NCI-H1417 (cell line): ENCODE data around the gene NFE2.
"Not testable (repeated sequence)": the region's sequence is repeated elsewhere in the genome, so short reads cannot be mapped to it uniquely, and the experiment has no call there.

Source experiments
- DNase-seq, 3 experiments: peaks; one replicate each; lab custom pipeline; 2025; lab: John Stamatoyannopoulos, UW

The NFE2 gene

DNA sequence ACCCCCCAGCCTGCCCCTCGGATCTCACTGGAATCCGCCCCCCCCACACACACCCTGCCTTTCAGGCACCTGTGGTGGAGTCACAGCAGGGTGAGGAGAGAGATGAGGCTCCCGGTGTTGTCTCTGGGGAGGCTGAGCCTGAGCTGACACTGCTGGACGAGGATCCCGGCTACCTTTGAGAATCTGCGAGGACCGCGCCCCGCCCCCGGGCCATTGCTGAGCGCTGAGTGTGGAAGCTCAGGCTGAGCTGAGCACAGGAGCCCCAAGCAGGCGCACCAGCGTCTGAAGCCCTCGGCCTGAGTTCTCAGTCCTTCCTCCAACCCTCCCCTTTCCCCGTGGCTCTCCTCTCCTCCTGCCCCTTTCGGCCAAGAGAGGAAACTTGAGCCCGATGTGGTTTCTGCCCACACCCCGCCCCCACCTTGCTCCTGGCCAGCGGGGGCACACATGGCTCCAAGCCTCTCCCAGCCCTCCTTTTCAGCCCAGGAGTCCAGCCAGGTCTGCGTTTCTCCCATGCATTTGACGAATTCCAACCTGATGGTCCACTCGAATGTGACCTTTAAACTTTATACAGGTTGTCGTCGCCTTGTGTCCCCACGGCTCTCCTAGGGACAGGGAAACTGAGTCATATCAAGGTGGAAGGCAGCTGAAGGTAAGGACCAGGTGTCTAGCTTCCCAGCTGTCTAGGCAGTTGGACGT is at the start of gene NFE2:
NFE2 (minus strand) TSS at position 284 of the 696 bp plus-strand sequence. CDS start 5,767 bp downstream, outside the sequence.
- peak; percentile 74 to 78 (median 74) for DNase-seq

DNA sequence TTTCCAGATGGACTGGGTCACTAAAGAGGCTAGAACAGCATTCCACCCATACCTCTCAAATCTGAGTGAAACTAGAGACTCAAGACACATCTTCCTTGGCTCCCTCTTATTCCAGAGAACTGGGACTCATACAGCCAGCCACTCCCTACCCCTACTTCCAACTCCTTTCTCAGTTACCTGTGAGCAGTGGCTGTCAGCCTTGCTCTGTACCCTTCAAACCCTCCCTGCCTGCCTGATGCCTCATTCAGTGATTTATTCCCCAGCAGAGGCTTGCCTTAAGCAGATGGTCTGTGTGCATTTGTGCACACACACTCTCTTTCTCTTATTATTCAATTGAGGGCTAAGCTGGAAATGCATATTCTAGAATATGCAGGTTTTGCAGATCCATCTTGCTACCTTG is 48.9 kb upstream of the NFE2 start:
- no peak for DNase-seq

DNA sequence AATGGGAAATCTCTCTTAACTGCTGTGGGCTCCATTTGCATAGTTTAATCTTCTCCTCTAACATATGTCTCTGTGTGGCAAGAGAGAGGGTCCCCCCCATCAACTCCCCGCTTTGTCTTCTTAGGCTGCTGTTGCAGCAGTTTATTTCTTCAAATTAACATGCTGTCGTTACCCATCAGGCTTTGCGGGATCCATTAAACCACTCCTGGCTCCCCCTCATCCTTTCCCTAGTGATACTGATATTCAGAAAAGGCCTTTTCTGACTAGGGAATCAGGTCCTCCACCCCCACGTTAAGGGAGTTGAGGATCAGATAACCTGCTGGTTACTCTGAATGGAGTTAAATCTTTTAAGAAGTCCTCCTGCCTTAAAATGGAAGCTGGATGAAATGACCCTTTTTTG is 48.2 kb upstream of the NFE2 start:
- peak in 1 of 3 experiments; percentile 20 for DNase-seq

DNA sequence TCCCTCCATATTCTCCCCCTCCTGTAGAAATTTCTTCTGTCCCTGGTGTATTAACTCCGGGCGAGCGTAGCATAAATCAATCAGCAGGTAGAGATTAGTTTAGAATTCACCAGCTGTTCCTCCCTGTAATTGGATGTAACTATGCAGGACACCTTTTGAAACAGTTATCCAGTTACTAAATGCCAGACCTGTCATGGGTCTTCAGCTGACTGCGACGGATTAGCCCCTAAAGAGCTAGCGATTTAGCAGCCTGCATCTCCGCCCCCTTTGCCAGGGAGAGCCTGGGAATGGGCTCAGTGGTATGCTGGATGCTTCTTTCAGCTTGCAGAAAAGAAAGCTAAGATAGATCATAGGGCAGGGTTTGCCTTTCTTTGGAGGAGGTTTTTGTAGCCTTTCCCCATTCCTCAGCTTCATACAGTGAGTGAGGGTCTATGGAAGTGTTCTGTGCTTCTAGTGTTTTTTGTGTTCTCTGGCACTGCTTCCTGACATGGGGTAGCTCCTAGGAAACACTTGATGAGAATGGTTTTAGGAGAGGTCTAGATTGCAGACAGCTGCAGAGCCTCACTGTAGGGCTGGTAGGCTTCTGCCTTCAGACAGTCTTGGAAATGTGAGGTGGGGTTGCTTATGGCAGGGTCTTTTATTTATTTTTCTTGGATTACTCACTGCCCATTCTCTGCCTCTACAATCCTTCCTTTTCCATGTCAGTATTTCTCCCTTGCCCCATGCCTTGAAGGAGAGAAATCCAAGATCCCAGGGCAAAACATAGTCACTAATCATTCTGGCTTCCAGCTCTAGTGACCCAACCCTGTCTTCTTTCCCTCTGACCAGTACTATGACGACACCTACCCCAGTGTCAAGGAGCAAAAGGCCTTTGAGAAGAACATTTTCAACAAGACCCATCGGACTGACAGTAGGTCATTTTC is 40.8 kb upstream of the NFE2 start:
- peak; percentile 46 to 81 (median 50) for DNase-seq

DNA sequence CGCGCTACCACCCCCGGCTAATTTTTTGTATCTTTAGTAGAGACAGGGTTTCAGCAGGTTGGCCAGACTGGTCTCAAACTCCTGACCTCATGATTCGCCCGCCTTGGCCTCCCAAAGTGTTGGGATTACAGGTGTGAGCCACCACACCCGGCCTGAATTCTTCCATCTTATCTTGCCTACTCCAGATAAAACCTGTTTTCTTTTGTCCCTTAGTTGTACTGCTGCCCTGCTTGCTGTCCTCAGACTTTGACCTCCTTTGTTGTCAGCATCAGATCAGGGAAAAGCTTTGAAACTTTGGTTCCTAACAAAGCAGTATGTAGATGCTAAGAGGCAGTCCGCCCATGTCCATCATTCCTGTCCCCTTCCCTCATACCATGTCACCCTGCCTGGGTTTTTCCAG is 40.0 kb upstream of the NFE2 start:
- no peak for DNase-seq

DNA sequence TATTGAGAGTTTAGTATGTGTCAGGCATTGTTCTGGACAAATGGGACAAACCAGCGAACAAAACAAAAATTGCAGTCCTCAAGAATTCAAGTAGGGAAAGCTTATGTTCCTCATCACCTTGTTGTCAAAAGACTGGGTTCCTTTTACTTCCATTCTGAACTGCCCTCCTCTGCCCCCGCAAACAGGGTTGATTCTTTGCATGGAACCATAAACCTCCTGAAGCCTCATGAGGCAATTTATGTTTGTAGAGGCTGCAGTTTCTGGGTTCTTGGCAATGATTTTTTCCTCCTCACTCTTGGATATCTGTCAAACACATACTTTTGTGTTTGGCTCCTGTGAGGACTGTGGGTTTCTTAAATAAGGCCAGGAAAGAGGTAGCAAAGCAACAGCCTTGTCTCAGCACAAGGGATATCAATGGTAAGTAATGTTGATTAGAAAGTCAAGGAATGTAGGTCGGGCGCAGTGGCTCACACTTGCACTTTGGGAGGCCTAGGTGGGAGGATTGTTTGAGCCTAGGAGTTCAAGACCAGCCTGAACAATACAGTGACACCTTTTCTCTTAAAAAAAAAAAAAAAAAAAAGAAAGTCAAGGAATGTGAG is 38.0 kb upstream of the NFE2 start:
- DNase-seq, result no peak

DNA sequence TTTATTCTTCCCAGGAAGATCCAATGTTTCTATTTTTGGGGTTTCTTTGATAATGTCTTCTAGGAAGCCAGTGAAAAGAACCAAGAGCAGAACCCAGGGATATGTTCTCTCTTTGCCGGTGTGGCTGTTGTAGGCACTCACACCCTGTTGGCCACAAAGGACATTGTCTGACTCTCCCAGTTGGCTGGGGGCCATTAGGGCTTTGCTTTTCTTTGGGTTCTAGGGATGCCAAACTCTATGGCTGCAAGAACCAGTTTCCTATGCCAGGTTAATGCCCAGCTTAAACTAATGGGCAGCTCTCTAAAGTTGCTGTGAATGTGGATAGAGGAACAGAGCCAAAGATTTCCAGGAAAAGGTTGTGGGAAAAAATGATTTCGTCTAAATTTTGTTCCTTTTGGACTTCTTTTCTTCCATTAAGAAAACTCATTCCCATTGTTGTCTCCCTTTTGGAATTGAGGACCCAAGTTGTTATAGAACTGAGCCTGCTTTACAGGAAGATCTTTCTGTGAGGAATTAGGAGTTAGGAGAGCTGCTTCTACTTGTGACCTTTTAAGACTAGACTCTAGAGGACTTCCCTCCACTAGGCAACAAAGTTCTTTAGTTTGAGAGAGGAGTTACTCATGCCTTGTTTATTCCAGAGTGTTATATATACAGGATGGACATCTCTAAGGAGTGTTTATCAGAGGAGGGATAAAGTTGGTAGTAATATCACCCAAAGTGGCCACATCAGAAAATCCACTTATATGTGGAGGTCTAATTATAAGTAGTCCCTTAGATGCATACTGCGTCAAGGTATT is 37.2 kb upstream of the NFE2 start:
- DNase-seq, result no peak

DNA sequence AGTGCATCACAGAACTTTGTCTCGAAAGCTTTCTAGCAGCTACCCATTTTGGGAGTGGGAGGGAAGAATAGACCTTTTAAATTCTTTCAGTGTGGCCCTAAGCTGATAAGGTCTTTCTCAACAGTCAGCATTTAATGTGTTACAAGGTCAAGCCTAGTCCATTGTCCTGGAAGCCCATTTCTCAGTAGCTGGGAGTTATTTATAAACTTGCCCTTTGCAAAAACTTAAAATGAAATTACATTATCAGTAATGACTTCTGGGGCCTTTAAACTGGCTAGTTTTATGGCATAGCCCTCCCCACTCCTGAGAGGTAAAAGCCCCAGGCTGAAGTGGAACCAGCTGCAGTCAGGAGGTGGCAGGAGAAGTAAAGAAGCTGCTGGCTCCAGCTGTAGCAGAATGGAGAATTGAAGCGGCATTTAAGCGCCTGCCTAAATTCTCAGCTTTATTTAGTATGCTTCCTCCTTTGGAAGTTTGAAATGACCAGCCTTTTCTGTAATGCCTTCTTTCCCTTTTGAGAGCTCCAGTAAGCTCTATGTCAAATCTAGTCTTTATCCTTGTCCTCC is 36.5 kb upstream of the NFE2 start:
- DNase-seq, result peak; percentile 40 to 76 (median 71)

DNA sequence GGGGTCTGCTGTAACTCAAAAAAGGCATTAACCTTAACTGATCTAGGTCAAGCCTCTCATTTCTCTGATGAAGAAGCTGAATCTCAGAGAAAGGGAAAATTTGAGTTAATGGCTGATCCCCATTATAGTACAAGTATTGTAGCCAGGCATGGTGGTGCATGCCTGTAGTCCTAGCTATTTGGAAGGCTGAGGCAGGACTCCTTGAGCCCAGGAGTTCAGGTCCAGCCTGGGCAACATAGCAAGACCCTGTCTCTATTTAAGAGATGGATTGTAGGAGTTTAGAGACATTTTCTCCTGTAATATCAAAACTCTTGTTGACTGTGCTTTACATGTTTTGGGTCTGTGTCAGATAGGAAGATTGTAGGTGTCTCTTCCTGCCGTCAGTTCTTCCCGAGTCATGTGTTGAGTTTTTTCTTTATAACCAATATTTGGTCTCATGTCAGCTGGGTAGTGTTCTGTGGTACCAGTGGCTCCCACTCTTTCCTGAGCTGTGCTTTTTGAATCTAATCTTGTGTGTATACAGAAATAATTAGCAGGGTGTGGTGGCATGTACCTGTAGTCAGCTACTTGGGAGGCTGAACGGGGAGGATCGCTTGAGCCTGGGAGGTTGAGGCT is 32.7 kb upstream of the NFE2 start:
- DNase-seq, result no peak

DNA sequence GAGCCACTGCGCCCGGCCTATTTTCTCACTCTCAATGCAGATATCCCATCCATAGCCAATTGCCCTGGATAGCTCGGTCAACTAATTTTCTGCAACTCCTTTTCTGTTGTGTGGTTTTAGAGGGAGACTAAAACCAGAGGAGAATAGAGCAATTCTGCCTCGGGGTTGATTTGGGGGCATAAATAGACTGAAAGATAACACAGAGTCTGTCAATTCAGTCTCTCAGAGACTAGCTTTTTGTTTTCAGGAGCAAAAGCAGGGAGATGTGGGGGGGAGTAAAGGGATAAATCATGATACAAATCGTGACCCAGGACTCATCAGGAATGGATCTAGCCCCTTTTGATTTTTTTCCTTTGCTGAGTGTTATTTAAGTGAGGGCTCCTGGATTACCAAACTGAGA is 30.6 kb upstream of the NFE2 start:
- DNase-seq, result no peak

DNA sequence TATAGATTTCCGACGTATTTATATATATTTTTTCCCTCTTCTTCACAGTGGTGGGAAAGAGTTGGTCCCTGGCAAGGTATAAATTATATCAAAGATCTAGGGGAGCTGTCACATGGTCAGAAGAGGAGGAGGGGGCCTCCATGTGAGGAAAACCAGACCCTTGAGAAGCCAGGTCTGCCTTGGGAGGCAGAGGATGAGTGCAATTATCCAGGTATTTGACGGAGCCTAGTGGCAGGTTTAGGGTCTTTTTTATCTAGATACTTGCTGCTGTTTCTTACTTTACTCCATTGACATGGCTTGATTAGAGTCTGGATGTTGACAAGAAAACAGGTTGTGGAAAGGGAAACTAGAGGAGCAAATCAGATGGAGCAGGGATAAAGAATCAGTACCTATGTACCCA is 29.6 kb upstream of the NFE2 start:
- DNase-seq, result no peak

DNA sequence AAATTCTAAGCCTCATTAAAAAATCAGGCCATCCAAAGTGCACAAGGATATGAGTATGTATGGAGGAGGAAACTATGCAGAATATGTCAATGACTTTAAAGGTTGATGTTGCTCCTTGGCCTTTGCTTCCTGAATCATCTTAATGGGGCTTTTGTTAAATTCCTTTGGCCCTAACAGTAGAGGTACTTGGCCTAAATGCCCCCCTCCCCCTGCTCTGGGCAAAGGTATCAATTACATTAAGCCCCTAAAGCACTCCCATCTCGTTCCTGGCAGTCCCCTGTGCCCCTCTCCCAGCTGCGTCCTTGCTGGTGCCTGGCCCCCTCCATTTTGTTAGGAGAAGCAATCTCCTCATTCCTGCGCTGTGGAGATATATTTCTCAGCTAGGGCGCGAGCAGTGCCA is 28.9 kb upstream of the NFE2 start:
- no peak for DNase-seq

DNA sequence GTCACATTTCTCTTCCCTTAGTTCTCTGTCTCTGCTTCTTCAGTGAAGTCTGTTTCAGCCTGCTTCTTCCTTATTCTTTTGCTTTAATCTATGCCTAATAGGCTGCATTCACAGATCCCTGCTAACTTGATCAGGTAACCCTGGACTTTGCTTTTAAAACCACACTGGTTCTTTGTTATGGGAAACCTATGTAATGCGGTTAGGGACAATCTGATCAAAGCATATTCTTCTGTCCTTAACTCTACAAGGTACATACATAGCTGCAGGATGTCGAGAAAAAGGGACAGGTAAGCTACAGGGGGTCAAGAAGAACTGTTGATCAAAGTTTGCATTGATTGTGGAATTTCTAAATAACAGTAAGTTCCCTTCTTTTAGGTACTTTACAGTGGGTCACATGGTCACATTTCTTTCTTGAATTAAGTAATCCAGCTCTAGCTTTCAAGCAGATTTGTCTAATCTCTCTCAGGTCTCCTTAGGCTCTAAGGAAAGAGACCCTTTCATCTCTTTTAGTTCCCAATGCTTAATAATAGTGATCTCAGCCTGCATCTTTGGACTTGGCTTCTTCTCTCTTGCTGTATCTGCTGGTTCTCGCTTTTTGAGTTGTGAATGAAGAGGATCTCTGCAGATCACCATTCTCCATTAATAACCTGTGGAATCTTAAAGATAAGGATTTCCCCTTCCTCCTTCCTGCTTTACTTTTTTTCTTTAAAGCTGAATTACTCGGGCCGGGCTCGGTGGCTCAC is 28.0 kb upstream of the NFE2 start:
- DNase-seq, result no peak

DNA sequence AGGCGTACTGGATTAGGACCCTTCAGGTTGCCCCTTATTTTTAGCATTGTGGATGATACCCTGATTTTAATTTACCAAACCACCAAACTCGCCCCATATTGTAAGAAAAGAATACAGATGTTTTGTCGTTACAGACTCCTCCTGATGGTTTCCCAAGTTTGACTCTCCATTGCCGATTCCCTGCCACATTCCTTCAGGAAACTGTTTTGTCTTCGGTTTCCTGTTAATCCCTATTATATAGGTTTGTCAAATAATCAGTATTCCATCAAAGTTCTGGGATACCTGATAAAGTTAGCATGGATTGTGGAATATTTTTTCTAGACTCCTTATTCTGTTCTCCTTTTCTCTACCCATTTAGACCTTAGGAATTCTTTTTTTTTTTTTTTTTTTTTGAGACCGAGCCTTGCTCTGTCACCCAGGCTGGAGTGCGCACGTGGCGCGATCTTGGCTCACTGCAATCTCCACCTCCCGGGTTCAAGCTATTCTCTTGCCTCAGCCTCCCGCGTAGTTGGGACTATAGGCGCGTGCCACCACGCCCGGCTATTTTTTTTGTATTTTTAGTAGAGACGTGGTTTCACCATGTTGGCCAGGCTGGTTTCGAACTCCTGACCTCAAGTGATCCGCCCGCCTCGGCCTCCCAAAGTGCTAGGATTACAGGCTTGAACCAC is 24.8 kb upstream of the NFE2 start:
- DNase-seq, result not testable (repeated sequence)

DNA sequence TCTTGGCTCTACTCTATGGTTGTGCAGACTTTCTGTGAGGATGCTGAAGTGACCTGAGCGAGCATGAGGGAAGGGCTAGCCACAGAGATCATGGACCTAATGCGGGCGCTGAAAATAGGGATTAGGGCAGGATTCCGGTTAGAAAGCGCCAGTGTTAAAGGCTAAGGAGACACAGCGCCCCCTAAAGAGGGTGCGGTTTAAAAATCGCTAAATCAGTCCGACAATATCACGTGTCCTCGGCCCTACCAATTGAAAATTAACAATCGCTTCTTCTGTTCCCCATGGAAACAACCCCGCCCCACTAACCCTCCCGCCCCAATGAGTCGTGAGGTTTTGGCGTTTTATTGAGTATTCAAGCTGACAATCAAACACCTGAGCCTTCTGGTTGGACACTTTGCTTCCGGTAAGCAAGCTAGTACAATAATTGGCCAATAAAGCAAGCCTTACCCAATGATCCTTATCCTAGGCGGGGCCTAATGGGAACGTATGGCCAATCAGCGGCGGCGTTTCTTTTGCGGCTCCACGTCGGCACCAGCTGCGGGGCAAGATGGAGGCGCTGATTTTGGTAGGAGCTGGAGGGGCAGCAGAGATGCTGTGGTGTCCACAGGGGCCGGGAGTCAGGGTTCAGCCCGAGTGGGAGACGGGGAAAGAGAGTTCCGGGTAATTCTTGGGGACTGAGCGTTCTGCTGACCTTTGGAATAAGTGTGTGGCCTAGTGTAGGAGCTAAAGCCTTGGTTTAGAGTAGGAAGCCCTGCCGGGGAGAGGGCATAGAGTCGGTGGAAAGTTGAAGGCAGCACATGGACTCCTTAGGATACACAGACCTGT is 24.0 kb upstream of the NFE2 start, which contains the start of gene COPZ1:
COPZ1 (plus strand) TSS at position 515 of the 825 bp plus-strand sequence; CDS start at position 548, 33 bp downstream.
- DNase-seq, result peak; percentile 99 to 100 (median 99)

DNA sequence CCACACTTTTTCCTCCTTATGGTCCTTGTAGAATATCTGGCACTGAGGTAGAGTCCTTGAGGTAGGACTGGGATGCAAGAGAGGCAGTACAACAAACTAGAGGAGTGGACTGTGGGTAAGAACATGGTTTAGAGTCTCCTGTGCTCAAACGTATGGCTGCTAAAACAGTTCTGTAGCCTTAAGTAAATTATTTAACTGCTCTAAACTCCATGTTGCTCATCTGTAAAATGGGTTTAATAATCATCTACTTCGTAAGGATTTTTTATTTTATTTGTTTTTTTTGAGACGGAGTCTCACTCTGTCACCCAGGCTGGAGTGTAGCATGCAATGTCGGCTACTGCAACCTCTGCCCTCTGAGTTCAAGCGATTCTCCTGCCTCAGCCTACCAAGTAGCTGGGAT is 20.5 kb upstream of the NFE2 start:
- DNase-seq, result no peak

DNA sequence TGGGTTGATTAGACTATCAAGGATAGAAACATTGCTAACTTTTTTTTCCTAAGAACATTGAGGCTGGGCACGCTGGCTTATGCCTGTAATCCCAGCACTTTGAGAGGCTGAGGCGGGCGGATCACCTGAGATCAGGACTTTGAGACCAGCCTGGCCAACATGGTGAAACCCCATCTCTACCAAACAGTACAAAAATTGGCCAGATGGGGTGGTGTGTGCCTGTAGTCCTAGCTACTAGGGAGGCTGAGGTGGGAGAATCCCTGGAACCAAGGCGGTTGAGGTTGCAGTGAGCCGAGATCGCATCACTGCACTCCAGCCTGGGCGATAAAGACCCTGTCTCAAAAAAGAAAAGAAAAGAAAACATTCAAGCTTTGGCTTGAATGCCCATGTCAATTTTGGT is 11.5 kb upstream of the NFE2 start:
- not testable (repeated sequence) for DNase-seq

DNA sequence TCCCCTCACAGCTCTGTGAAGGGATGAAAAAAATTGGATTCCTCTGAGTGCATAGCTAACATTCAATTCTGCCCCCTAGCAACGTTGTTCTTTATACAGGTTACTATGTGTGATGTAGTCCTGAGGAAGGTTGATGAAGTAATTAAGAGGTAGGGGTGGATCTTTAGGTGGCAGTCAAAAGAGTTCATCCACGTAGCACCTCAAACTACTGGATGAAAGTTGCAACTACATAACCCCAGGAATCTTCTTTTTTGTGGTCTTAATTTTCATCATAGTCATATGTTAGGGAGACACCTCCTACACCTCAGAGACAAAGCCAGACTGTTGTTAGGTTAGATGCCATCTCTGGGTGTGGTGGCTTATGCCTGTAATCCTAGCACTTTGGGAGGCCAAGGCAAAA is 10.2 kb upstream of the NFE2 start:
- no peak for DNase-seq
